GOT3 (cell line): ENCODE data around the gene PPP1R14C.

Source experiments
- DNase-seq: peaks from one replicate; lab custom pipeline; 2025; ENCODE audit warnings: mixed read lengths; lab: John Stamatoyannopoulos, UW

Gene PPP1R14C

GRCh38 chr6:150195996-150196417 lies 53.2 kb downstream of the PPP1R14C start:
- DNase-seq = no peak

GRCh38 chr6:150196942-150197745 lies 54.3 kb downstream of the PPP1R14C start:
- DNase-seq = no peak

DNA sequence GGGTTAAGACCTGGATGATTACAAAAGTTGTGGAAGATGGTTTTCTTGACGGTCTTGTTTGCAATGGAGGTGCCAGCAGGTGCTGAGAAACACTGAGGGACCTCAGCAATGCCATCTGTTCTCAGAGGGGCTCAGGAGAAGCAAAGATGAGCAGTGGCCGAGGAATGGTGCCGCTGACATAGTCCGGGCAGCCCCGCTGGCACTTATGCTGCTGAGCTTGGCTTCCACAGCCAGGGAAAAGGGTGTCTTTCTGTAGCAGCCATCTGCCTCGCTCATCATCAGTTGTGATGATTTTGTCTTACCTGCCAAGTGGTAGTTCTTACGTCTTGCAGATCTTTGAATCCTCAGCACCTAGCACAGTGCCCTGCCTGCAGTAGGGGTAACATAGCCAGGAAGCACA lies 55.7 kb downstream of the PPP1R14C start:
- DNase-seq = no peak

DNA sequence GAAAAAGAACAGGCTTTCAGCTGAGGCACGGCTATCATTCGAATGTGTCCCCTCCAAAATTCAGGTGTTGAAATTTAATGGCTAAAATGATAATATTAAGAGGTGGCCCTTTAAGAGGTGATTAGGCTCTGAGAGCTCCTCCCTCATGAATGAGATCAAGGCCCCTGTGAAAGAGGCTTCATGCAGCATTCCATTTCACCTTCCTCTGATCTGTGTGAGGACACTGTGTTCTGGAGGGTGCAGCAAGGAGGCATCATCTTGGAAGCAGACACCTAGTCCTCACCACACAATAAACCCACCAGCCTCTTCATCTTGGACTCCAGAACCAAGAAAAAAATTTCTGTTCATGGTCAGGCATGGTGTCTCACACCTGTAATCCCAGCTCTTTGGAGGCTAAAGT lies 56.4 kb downstream of the PPP1R14C start:
- DNase-seq = no peak

DNA sequence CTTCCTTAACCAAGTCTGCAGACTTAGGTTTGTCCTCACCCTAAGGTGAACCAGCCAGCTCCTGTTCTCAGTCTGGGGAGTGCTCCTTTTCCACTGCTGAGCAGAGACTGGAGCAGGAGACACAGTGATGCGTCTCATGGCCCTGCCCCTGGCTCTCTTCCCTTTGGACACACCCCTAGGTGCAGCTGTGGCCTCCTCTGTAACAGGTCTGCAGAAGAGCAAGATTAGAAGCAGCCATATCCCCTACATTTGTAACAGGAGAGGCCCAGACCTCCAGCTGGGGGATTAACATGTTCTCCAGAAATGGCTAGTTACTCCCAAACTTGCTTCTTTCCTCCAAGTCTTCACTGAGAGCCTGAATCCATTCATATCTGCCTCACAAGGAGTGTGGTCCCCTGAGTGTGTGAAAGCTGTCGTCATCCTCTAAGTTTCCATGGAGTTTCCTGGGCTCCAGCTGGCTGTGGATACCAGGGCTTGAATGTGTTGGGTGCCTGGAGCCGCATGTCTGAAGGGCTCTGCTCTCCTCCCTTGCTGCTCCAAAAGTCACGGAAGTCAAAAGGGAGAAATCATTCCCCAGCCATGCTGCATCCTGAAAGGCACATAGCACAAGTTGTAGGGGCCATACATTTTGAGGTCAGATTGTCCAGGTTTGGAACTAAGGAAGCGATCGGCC lies 57.7 kb downstream of the PPP1R14C start:
- DNase-seq = no peak

DNA sequence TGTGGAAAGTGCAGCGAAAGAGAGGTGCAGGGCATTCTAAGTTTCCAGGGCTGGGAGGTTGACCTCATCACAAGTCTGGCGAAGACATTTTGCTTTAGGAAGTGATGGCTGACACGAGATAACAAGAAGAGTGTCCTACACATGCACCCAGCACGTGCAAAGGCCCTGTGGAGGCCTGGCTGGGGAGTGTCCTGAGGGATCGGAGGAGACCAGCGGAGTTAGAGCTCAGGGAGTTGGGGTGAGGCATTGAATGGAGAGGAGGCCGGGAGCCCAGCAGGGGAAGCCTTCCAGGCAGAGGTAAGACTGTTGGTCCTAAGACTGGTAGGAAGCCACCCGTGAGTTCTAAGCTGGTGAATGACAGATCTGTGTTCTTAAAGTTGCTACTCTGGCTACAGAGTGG lies 58.4 kb downstream of the PPP1R14C start:
- DNase-seq = no peak

DNA sequence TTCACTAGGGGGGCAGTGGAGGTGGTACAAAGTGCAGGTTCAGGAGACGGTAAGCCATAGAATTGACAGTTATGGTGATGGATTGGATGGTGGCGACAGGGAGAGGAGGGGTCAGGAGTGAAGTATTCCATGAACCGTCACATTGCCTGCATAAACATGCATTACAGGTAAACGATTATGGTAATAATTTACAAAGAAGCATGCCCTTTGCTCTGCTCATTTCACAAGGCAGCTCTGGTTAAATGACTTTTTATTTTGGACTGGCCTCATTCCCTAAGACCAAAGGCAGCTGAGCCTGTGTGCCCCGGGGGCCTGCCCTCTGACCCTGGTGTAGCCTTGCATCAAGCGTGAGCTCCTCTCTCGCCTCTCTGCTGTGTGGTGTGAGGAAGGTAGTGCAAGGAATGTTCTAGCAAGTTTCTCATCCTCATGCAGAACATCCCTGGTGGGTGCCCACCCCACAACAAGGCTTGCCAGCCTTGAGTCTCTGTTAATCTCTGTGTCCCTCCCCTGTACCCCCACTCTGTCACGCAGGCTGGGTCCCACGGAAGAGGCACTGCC lies 59.0 kb downstream of the PPP1R14C start:
- no peak for DNase-seq

GRCh38 chr6:150202404-150202803 lies 59.6 kb downstream of the PPP1R14C start:
- no peak for DNase-seq

- no peak for DNase-seq
Observed at GRCh38 chr6:150202934-150203333, 60.1 kb downstream of the PPP1R14C start.

DNA sequence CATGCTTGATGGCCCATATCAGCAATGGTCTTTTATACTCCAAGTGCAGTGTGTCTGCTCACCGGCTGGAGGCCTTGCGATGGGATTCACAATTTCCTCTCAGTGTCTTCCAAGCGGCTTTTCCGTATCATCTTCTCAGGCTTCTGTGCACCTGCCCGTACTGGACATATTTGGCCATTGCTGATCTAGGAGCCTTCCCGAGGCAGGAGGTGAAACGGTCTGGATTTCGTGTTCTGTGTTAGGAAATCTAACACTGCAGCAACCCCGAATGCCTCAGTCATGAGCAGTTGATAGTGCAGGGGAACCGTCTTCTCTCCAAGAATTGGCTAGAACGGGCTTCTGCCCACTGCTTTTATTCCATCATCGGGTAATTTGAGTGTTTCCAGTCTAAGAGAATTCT lies 60.5 kb downstream of the PPP1R14C start:
- no peak for DNase-seq

GRCh38 chr6:150203871-150204545 lies 61.2 kb downstream of the PPP1R14C start:
- DNase-seq = no peak

DNA sequence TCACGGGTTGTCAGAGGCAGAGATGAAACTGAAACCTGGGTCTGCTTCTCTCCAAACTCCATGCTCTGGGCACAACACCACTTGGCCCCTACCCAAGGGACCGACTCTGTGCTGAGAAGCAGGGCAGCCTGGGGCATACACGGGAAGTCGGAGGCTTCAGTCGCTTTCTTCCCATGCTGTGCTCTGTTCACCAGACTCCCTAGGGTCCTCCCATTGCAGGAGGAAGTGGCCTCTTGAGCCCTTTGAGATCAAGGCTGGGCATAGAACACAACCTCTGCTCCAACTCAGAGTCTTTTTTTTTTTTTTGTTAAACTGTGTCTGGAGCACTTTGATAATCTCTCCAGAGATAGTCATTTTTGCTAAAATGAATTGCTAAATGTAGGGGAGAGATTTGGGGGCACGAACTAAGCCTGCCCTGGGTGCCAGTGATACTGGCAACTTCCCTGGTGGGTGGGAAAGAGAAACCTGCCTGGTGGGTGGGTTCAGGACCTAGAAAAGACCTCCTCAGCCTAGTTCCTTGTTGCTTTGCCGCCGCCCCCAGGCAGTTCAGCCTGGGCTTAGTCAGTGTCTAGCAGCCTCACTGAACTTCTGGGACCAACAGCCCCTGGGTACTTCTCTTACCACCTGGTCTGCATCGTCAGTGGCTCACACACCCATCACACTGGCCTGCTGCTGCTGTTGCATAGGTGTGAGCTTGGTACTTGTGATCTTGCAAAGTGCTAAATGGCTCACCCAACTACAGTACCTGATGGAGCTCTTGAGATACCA lies 62.0 kb downstream of the PPP1R14C start:
- DNase-seq = no peak

- no peak for DNase-seq
Observed at GRCh38 chr6:150207931-150208570, 65.2 kb downstream of the PPP1R14C start.

GRCh38 chr6:150208611-150209352 lies 65.9 kb downstream of the PPP1R14C start:
- no peak for DNase-seq

DNA sequence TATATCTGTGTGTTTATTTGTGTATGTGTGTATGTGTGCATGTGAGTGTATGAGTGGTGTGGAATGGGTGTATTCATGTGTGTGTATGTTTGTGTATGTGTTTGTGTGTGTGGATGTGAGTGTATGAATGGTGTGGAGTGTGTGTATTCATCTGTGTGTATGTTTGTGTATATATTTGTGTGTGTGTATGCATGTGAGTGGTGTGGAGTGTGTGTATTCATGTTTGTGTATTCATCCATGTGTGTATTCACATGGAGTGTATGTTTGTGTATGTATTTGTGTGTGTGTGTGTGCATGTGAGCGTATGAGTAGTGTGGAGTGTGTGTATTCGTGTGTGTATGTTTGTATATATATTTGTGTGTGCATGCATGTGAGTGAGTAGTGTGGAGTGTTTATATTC lies 66.6 kb downstream of the PPP1R14C start:
- no peak for DNase-seq

- no peak for DNase-seq
Observed at GRCh38 chr6:150211700-150212511, 69.1 kb downstream of the PPP1R14C start.

GRCh38 chr6:150212778-150213177 lies 69.9 kb downstream of the PPP1R14C start:
- DNase-seq = no peak

GRCh38 chr6:150213301-150213700 lies 70.5 kb downstream of the PPP1R14C start:
- no peak for DNase-seq

DNA sequence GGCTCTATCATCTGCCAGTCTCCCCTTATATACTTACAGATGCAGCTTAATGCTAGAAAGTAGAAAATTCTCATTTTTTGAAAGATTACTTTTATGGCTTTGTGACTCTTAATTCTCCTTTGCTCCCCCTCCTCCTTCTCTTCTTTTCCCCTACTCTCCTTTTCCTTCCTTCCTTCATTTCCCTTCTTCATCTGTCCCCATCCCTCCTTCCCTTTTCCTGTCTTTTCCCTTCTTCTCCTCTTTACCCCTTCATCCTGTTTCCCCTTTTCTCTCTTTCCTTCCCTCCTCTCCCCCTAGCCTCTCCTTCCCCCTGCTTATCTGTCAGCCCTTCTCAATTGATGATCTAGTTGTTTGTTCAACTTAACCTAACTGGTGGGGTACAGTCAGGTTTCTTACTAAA lies 71.5 kb downstream of the PPP1R14C start:
- DNase-seq = no peak
